Measurements from ENCODE around the gene CHD5. TPM values are rescaled to one million over a fixed set of nuclear protein-coding genes. Genes with fewer than 3 reads are reported as not detected.

The CHD5 gene
- total RNA-seq, 4 donors from 2014 or later, result 0.14 to 1.6 (median 1.2) TPM

GRCh38 chr1:6162773-6163172 lies 17.3 kb downstream of the CHD5 start:
- Histone ChIP-seq H3K4me1 (peaks cover 0 to 5% (median 0%) of the 10 kb centered on the region in 4 donors), H3K9me3 (no peaks in the 10 kb centered on the region), H3K36me3 (no peaks in the 10 kb centered on the region), H3K27ac (no peak overlapping the region), H3K27me3 (peaks cover 40% of the 10 kb centered on the region), H3K4me3 (no peak overlapping the region)
- 60% methylated on average over 13 of the region's 13 CpGs; no CpG with 5 or more reads in 1 of the 2 donors for WGBS, 2 donors (ENCODE audit: low coverage in 1 of 2)
- DNase-seq, result no peak
- no peak for TF ChIP-seq CTCF (IDR thresholded peaks at IDR 0.05)
- TF ChIP-seq POLR2A (IDR thresholded peaks at IDR 0.05), result no peak
- no peak for TF ChIP-seq POLR2AphosphoS5 (IDR thresholded peaks at IDR 0.05)
- TF ChIP-seq EP300 (IDR thresholded peaks at IDR 0.05; ENCODE audit: low read depth), result no peak
- intact Hi-C loops (cut with DNase I; ENCODE audit: low total_unique reads), result no loop called here
- in situ Hi-C loops (cut with MboI; ENCODE audit: low pct_ligation_motif_present in 1 of 4, low pct_unique_long_range_greater_than_20kb in 1 of 4, low sequenced_read_pairs in 3 of 4), result no loop called here

- Histone ChIP-seq H3K27me3 (peaks cover 40% of the 10 kb centered on the region), H3K9me3 (no peaks in the 10 kb centered on the region), H3K4me3 (no peak overlapping the region), H3K27ac (no peak overlapping the region), H3K4me1 (peaks cover 0 to 5% (median 1%) of the 10 kb centered on the region in 4 donors), H3K36me3 (no peaks in the 10 kb centered on the region)
- no peak for TF ChIP-seq POLR2A (IDR thresholded peaks at IDR 0.05)
- no peak for TF ChIP-seq EP300 (IDR thresholded peaks at IDR 0.05; ENCODE audit: low read depth)
- no peak for TF ChIP-seq CTCF (IDR thresholded peaks at IDR 0.05)
- TF ChIP-seq POLR2AphosphoS5 (IDR thresholded peaks at IDR 0.05), result no peak
- in situ Hi-C loops (cut with MboI; ENCODE audit: low pct_ligation_motif_present in 1 of 4, low pct_unique_long_range_greater_than_20kb in 1 of 4, low sequenced_read_pairs in 3 of 4), result no loop called here
- WGBS, 2 donors (ENCODE audit: low coverage in 1 of 2), result 81% methylated on average over 7 of the region's 7 CpGs; no CpG with 5 or more reads in 1 of the 2 donors
- intact Hi-C loops (cut with DNase I; ENCODE audit: low total_unique reads), result no loop called here
- no peak for DNase-seq
Measured at GRCh38 chr1:6162341-6162740, 17.8 kb downstream of the CHD5 start.

- Histone ChIP-seq H3K4me3 (no peak overlapping the region), H3K36me3 (no peaks in the 10 kb centered on the region), H3K4me1 (peaks cover 0 to 5% (median 2%) of the 10 kb centered on the region in 4 donors), H3K27me3 (peaks cover 26% of the 10 kb centered on the region), H3K27ac (no peak overlapping the region), H3K9me3 (no peaks in the 10 kb centered on the region)
- DNase-seq, result no peak
- WGBS, 2 donors (ENCODE audit: low coverage in 1 of 2), result 50 to 58% methylated on average over 1 to 8 of the region's 8 CpGs
- TF ChIP-seq POLR2A (IDR thresholded peaks at IDR 0.05) (no peak), CTCF (IDR thresholded peaks at IDR 0.05) (no peak), POLR2AphosphoS5 (IDR thresholded peaks at IDR 0.05) (no peak), EP300 (IDR thresholded peaks at IDR 0.05; ENCODE audit: low read depth) (no peak)
- in situ Hi-C loops (cut with MboI; ENCODE audit: low pct_ligation_motif_present in 1 of 4, low pct_unique_long_range_greater_than_20kb in 1 of 4, low sequenced_read_pairs in 3 of 4) (no loop called here), intact Hi-C loops (cut with DNase I; ENCODE audit: low total_unique reads) (no loop called here)
Measured at GRCh38 chr1:6158181-6158580, 21.9 kb downstream of the CHD5 start.

- intact Hi-C loops (cut with DNase I; ENCODE audit: low total_unique reads) (no loop called here), in situ Hi-C loops (cut with MboI; ENCODE audit: low pct_ligation_motif_present in 1 of 4, low pct_unique_long_range_greater_than_20kb in 1 of 4, low sequenced_read_pairs in 3 of 4) (no loop called here)
- Histone ChIP-seq H3K4me1 (peaks cover 0 to 5% (median 2%) of the 10 kb centered on the region in 4 donors), H3K4me3 (no peak overlapping the region), H3K36me3 (no peaks in the 10 kb centered on the region), H3K27me3 (peaks cover 20% of the 10 kb centered on the region), H3K9me3 (no peaks in the 10 kb centered on the region), H3K27ac (no peak overlapping the region)
- WGBS, 2 donors (ENCODE audit: low coverage in 1 of 2), result 8 to 48% methylated on average over 2 to 15 of the region's 15 CpGs
- TF ChIP-seq POLR2AphosphoS5 (IDR thresholded peaks at IDR 0.05), result no peak
- no peak for TF ChIP-seq POLR2A (IDR thresholded peaks at IDR 0.05)
- TF ChIP-seq CTCF (IDR thresholded peaks at IDR 0.05), result no peak
- TF ChIP-seq EP300 (IDR thresholded peaks at IDR 0.05; ENCODE audit: low read depth), result no peak
- DNase-seq, result peak; percentile 19
Measured at GRCh38 chr1:6157528-6158174, 22.5 kb downstream of the CHD5 start.
